ENCODE data around the gene CACNA1I. TPM values are rescaled to one million over a fixed set of nuclear protein-coding genes. Genes with fewer than 3 reads are reported as not detected.

The CACNA1I gene
- polyA plus RNA-seq, 1 donor from 2014 or later = 0.04 TPM

DNA sequence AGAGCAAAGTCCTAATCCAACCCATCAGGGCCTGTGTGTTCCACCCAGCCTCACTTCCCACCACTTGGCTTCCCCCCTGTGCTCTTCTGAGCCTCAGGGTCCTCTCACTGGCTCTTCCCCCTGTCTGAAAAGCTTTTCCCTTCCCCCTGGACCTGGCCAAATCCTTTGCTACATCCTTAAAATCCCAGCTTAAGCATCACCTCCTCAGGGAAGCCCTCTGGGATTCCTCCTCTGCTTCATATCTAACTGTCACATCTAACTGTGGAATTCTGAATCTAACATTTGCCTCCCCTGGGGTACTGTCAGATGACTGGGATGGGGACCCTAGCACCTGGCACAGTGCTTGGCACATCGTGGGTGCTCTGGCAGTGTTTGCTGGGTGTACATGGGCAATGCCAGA, 985 bp downstream of the CACNA1I start:
- H3K9me3 Mint-ChIP-seq = no peaks in the 10 kb centered on the region
- H3K4me1 Mint-ChIP-seq = peaks cover 0 to 14% (median 8%) of the 10 kb centered on the region in 3 donors
- no peak overlapping the region for H3K27ac Mint-ChIP-seq
- H3K27me3 Mint-ChIP-seq = peaks cover 12% of the 10 kb centered on the region
- peaks cover 2% of the 10 kb centered on the region for H3K36me3 Mint-ChIP-seq
- no peak overlapping the region for H3K4me3 Mint-ChIP-seq

DNA sequence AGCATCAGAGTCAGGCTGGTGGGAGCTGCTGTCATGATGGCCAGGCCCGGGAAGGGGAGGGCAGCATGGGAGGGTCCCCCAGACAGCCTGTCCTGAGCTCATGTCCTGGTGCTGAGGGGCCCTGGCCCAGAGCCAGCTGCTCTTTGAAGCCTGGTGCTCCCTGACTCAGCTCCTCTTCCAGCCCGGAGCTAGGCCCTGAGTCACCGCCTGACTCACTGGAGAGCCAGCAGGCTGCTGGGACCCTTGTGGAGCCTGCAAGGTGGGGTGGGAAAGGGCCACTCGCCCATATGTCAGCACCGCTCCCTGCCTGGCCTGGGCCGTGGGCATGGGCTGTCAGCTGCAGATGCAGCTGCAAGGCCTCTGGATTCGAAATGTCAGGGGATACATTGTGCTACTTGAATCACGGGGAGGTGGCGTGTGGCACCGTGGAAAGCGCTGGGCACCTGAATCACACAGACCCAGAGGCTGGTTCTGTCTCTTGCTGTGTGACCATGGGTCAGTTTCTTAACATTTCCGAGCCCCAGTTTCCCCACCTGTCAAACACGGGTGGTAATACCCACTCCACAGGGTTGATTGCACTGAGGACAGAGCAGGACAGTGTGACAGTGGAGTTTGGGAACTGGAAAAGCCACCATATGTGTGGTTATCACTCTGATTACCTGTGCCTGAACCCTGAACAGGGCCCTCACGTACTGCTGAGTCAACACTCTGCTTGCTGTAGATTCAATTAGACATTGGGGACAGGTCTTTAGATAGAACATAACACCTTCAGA, 4.4 kb downstream of the CACNA1I start:
- Mint-ChIP-seq H3K4me3 (no peak overlapping the region), H3K27ac (no peak overlapping the region), H3K9me3 (no peaks in the 10 kb centered on the region), H3K27me3 (peaks cover 20% of the 10 kb centered on the region), H3K36me3 (no peaks in the 10 kb centered on the region), H3K4me1 (peaks cover 0 to 9% (median 6%) of the 10 kb centered on the region in 3 donors)

DNA sequence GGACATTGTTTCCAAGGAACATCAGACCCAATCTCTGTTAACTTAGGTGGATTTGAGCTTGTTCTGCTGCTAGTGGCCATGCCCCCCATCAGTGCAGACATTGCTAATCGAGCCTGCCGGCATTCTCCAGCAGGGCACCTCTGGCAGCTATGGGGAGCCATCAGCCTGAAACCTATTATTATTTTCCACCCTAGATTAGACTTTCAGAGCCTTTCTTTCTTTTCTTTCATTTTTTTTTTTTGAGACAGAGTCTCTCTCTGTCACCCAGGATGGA, 4.9 kb downstream of the CACNA1I start:
- Mint-ChIP-seq H3K36me3 (no peaks in the 10 kb centered on the region), H3K27ac (no peak overlapping the region), H3K4me1 (peaks cover 0 to 9% (median 6%) of the 10 kb centered on the region in 3 donors), H3K9me3 (no peaks in the 10 kb centered on the region), H3K4me3 (no peak overlapping the region), H3K27me3 (peaks cover 22% of the 10 kb centered on the region)

DNA sequence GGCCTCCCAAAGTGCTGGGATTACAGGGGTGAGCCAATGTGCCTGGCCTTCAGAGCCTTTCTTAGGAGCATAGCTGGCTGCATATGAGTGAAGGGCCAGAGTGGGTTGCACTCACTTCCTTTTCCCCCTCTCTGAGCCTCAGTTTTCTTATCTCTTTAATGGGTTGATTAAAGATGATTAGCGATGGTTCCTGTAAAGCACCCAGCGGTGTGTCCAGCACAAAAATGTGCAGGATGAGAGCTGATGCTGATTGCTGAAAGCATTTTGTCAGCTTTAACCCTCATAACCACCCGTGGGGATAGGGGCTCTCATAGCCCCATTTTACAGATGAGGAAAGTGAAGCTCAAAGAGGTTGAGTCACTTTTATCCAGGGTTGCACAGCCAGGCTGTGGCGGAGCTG, 5.5 kb downstream of the CACNA1I start:
- H3K36me3 Mint-ChIP-seq = no peaks in the 10 kb centered on the region
- peaks cover 0 to 9% (median 6%) of the 10 kb centered on the region in 3 donors for H3K4me1 Mint-ChIP-seq
- peak overlapping the region in 1 of 4 donors; percentile 22 for H3K4me3 Mint-ChIP-seq
- H3K9me3 Mint-ChIP-seq = no peaks in the 10 kb centered on the region
- H3K27ac Mint-ChIP-seq = no peak overlapping the region
- peaks cover 24% of the 10 kb centered on the region for H3K27me3 Mint-ChIP-seq

DNA sequence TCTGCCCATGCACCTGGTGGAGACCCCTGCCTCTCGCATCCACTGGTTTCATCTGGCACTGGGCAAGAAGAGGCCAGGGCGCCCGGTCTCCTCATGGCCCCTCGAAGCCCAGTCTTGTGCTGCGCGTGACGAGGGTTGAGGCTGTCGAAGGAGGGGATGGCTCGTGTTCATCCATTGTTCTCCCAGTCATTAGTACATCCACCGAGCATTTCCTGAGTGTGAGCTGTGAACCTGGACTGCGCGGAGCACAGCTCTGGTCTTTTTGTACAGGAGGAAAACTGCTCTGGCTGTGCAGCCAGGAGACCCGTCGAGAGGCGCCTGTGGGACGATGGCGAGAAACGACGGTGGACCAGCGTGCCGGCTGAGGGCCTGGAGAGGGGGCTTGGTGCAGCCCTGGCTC, 6.8 kb downstream of the CACNA1I start:
- Mint-ChIP-seq H3K27me3 (peaks cover 24% of the 10 kb centered on the region), H3K9me3 (no peaks in the 10 kb centered on the region), H3K36me3 (no peaks in the 10 kb centered on the region), H3K27ac (no peak overlapping the region), H3K4me1 (peaks cover 0 to 9% (median 6%) of the 10 kb centered on the region in 3 donors), H3K4me3 (no peak overlapping the region)

DNA sequence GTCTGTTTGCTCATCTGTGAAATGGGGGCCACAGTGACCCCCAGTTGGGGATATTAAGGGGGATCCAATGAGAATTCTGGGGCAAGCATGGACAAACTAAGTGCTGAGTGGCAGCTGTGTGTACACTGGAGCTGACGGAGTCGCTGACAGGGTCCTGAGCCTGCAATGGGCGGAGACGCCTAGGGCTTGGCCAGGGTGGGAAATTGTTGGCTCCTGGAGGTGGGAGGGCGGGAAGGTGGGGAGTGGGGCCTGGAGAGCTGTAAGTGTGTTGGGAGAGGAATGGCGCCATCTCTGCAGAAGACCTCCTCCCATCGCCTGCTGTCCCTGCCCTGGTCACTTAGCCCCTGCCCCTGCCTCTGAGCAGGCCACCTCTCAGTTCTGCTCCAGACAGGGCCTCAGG, 7.3 kb downstream of the CACNA1I start:
- H3K9me3 Mint-ChIP-seq = no peaks in the 10 kb centered on the region
- H3K27ac Mint-ChIP-seq = no peak overlapping the region
- H3K27me3 Mint-ChIP-seq = peaks cover 24% of the 10 kb centered on the region
- peaks cover 0 to 9% (median 6%) of the 10 kb centered on the region in 3 donors for H3K4me1 Mint-ChIP-seq
- no peaks in the 10 kb centered on the region for H3K36me3 Mint-ChIP-seq
- no peak overlapping the region for H3K4me3 Mint-ChIP-seq

DNA sequence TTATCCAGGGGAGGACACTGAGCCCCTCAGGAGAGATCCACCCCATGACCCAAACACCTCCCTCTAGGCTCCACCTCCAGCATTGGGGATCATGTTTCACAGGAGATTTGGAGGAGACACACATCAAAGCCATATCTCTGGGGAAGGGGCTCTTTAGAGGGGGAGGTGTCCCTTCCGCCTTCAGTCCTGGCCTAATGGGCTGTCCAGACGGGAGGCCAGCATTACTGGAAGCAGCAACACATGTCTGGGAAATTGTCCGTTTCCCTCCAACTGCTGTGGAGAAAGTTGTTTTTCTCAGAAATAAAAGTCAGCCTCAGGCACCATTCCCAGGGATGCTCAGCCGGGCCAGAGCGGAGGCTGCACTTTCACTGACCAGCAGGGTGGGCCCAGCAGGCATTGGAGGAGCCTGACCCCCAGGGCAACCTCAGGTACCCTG, 9.5 kb downstream of the CACNA1I start:
- no peak overlapping the region for H3K4me3 Mint-ChIP-seq
- H3K4me1 Mint-ChIP-seq = peaks cover 0 to 9% (median 6%) of the 10 kb centered on the region in 3 donors
- H3K27me3 Mint-ChIP-seq = peaks cover 25% of the 10 kb centered on the region
- no peaks in the 10 kb centered on the region for H3K36me3 Mint-ChIP-seq
- no peaks in the 10 kb centered on the region for H3K9me3 Mint-ChIP-seq
- no peak overlapping the region for H3K27ac Mint-ChIP-seq

DNA sequence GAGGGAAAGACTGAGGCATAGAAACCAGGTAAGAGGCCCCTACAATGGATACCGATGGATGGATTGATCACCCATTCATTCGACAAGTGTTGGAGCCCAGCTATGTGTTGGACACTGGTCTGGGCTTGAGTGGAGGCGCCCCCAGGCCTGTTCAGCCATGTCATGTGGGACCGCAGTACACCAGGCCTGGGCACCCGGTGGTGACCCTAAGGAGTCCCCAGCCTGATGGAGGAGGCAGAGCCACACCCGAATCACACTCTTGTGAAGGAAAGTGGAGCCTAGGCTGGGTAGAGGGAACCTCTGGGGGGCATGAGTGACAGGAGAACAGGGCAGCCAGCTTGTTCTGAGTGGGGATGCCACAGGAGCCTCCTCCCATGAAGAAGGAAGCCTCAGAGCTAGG, 10.2 kb downstream of the CACNA1I start:
- H3K4me1 Mint-ChIP-seq = peaks cover 0 to 8% (median 6%) of the 10 kb centered on the region in 3 donors
- no peak overlapping the region for H3K4me3 Mint-ChIP-seq
- no peak overlapping the region for H3K27ac Mint-ChIP-seq
- no peaks in the 10 kb centered on the region for H3K9me3 Mint-ChIP-seq
- peaks cover 25% of the 10 kb centered on the region for H3K27me3 Mint-ChIP-seq
- H3K36me3 Mint-ChIP-seq = no peaks in the 10 kb centered on the region

DNA sequence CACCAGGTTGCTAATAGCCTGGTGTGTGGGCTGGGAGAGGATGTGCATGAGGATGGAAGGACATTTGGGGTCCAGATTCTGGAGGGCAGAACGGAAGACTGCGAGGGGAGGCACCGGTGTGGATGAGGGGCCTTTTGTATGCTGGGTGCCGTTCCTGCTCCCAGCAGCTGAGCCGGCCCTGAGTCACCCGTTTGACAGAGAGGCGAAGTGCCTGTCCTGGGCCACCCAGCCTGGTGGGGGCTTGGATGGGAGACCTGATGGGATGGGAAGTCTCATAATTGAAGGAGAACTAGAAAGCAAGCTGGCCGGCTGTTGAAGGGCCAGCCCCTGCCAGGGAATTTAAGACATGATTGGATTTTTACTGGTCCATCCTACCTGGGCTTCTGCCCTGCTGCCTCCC, 10.8 kb downstream of the CACNA1I start:
- Mint-ChIP-seq H3K4me3 (no peak overlapping the region), H3K36me3 (no peaks in the 10 kb centered on the region), H3K4me1 (peaks cover 0 to 7% (median 6%) of the 10 kb centered on the region in 3 donors), H3K27me3 (peaks cover 25% of the 10 kb centered on the region), H3K27ac (no peak overlapping the region), H3K9me3 (no peaks in the 10 kb centered on the region)

DNA sequence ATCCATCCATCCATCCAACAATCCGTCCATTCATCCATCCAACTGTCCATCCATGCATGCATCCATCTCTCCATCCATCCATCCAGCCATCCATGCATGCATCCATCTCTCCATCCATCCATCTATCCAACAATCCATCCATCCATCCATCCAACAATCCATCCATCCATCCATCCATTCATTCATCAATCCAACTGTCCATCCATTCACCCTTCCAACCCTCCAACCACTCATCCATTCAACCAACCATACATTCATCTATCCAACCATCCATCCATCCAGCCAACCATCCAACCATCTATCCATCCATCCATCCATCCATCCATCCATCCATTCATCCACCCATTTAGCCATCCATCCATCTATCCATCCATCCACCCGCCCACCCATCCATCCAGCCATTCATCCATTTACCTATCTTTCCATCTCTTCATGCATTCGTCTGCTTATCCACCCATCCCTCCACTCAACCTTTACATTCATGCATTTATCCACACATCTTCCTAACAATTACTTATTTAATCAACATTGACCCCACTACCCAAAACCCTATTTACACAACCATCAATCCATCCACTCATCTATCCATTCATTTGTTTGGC, 12.6 kb downstream of the CACNA1I start:
- no peaks in the 10 kb centered on the region for H3K9me3 Mint-ChIP-seq
- H3K36me3 Mint-ChIP-seq = no peaks in the 10 kb centered on the region
- H3K27ac Mint-ChIP-seq = no peak overlapping the region
- peaks cover 0 to 1% (median 0%) of the 10 kb centered on the region in 3 donors for H3K4me1 Mint-ChIP-seq
- H3K27me3 Mint-ChIP-seq = peaks cover 23% of the 10 kb centered on the region
- no peak overlapping the region for H3K4me3 Mint-ChIP-seq

DNA sequence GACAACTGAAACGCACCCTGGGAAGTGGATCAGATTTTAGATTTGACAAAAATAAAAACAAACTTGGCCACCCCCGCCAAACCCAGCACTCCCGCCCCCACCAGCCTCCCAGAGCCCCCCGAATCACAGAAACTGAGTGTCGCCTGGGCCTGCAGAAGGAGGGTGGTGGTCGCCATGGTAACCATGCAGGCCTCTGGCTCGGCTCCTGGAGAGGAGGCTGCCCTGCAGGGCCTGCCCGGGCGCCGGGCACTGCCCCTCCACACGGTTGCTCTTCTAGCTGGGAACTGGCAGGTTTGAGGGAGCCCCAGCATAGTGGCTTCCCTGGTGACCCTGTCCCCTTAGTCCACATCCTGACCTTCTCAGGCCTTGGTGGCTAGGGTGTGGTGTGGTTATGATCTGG, 19.3 kb downstream of the CACNA1I start:
- Mint-ChIP-seq H3K4me3 (no peak overlapping the region), H3K36me3 (no peaks in the 10 kb centered on the region), H3K9me3 (no peaks in the 10 kb centered on the region), H3K4me1 (no peaks in the 10 kb centered on the region), H3K27me3 (peaks cover 17% of the 10 kb centered on the region), H3K27ac (no peak overlapping the region)

DNA sequence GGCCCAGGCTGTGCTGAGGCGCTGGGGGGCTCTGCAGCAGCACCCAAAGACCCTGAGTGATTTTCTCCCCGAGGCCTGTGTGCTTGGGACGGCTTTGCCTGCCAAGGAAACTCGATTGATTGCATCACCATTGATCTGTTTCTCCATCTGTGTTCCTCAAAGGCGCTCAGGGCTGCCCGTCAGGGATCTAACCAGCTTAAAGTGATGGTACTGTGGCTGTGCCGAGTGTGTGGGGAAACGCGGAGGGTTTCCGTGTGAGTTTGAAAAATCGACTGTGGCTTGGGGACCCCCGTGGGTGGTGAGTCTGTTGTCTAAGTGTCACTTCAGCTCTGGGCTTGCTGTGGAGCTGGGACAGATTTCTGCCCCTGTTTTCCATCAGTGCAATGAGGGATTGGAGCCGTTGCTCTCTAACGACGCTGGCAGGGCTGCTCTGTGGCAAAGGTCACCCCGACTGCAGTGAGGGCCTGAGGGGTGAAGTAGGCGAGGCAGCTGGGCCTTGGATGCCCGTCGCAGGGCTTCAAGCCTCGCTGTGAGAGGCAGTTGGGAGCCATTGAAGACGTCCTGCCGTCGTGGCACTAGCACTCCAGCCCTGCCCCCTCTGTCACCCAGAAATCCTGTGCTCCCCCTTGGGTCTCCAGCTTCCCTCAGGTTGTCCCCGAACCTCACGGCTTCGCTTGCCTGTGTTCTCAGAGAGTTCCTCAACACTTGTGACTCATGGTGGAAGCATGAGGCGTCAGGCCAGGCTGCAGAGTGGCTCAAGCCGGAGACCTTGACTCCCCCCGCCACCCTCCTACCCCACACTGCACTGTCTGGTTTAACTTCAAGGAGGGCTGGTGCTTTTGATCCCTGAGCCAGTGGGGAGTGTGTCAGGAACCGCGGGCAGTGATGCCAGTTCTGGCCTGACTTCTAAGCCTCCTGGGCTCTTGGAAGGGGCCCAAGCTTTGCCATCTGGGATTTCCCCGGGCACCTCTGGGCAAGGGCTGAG, 21.8 kb downstream of the CACNA1I start:
- Mint-ChIP-seq H3K27me3 (peaks cover 26% of the 10 kb centered on the region), H3K27ac (no peak overlapping the region), H3K4me1 (peaks cover 0 to 2% (median 0%) of the 10 kb centered on the region in 3 donors), H3K36me3 (no peaks in the 10 kb centered on the region), H3K9me3 (no peaks in the 10 kb centered on the region), H3K4me3 (no peak overlapping the region)

DNA sequence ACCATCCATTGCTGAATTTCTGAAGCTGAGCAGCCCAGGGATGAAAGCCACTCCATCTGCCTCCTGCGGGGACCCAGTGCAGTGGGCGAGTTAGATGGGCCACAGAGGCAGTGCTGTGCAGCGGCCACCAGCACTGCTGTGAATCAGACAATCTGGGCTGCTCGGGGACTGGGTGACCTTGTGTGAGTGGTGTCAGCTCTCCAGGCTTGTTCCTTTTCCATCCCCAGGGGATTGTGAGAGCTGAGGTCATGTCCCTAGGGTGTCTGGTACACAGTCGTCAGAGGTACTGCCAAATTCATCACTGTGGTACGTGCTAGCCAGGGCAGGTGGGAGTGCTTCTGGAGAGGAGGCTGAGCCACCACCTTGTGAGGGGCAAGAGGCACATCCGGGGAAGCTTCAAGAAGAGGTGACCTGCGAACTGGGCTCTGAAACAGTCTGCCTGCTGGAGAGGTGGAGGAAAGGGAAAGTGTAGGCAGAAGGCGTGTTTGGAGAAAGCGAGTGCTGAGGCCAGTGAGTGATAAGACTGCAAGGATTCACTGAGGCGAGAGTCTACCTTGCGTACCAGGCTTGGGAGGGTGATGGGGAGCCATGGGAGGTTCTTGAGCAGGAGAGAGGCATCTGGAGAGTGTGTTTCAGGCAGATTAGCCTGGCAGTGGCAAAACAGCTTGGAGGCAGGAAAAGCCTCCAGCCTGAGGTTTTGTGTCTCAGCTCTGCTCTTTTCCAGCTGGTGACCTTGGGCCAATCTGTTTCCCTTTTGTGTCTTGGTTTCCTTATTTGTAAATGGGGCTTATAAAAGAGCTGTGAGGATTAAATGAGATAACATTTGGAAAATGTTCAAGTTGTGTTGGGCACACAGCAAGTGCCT, 22.7 kb downstream of the CACNA1I start:
- H3K27ac Mint-ChIP-seq = no peak overlapping the region

DNA sequence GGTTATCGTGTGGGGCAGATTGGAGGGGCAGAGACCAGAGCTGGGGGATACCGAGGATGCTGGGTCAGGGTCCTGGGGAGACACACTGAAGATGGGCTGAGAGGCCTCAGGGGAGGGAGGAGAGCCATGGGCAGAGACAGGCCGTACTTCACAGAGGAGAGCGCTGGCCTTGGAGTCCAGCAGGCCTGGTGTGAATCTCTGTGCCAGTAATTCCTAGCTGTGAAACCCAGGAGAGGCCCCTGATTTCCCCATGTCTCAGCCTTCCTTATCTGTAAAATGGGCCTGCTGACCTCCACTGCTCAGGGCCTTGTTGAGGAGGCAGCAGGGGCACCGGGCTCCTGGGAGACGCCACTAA, 23.4 kb downstream of the CACNA1I start:
- H3K27me3 Mint-ChIP-seq = peaks cover 33% of the 10 kb centered on the region
- peaks cover 0 to 2% (median 0%) of the 10 kb centered on the region in 3 donors for H3K9me3 Mint-ChIP-seq
- H3K27ac Mint-ChIP-seq = no peak overlapping the region

More for the DNA sequence above, 22.7 kb downstream of the CACNA1I start:
- Mint-ChIP-seq H3K9me3 (no peaks in the 10 kb centered on the region), H3K36me3 (no peaks in the 10 kb centered on the region), H3K4me3 (no peak overlapping the region), H3K4me1 (peaks cover 0 to 3% (median 1%) of the 10 kb centered on the region in 3 donors), H3K27me3 (peaks cover 29% of the 10 kb centered on the region)

More for the DNA sequence above, 23.4 kb downstream of the CACNA1I start:
- Mint-ChIP-seq H3K4me3 (no peak overlapping the region), H3K4me1 (peaks cover 0 to 6% (median 4%) of the 10 kb centered on the region in 3 donors), H3K36me3 (no peaks in the 10 kb centered on the region)
